GM23338 (cell line): ENCODE results near the gene PACSIN3.

Source experiments
- CTCF ChIP-seq, 2 experiments: fragments of 200-600 bp in 1 of 2; sonication (generic) in 1 of 2; conservative IDR thresholded peaks; 2 replicates each; pipeline versions ENCODE4 v1.5.1 to v1.6.1; 2016 to 2017; ENCODE audit warnings: antibody characterized with exemption in 2 of 2, low read depth in 2 of 2, mild to moderate bottlenecking in 2 of 2, moderate library complexity in 1 of 2
- EZH2 ChIP-seq: fragments of 200-600 bp; sonication (generic); IDR thresholded peaks from one replicate; pipeline ENCODE4 v1.8.0; 2017; ENCODE audit warnings: antibody characterized with exemption, mild to moderate bottlenecking, low read depth; ENCODE audit not compliant: unreplicated experiment
- POLR2AphosphoS5 ChIP-seq: IDR thresholded peaks from 2 replicates; pipeline ENCODE4 v1.6.1; 2016; ENCODE audit warnings: antibody characterized with exemption, low read depth
- ZNF114 ChIP-seq: fragments of 250-450 bp; sonication (Bioruptor Pico); IDR thresholded peaks from 2 replicates; pipeline ENCODE4 v1.5.0; 2020; ENCODE audit warnings: mild to moderate bottlenecking, moderate library complexity

- TF ChIP-seq CTCF (conservative IDR thresholded peaks at IDR 0.05; ENCODE audit: low read depth in 2 of 2) (no peak), EZH2 (no peak), POLR2AphosphoS5 (no peak), ZNF114 (CRISPR knock-in tag) (no peak)
These were observed 42.9 kb upstream of the PACSIN3 start for GRCh38 chr11:47229161-47229560.
